OCI-LY3 (cell line): Measurements from ENCODE around the gene C19orf12.

Source experiments
- H2AFZ ChIP-seq: fragments of 200-600, 300-600 bp; shearing (Covaris generic); 2 replicates; pipeline ENCODE4 v1.6.0; 2014; ENCODE audit warnings: antibody characterized with exemption, low read depth, low read length
- H3K27ac ChIP-seq: fragments of 200-600, 300-600 bp; sonication (generic); 2 replicates; pipeline ENCODE4 v1.5.1; 2014; ENCODE audit warnings: mild to moderate bottlenecking, low read length, moderate library complexity, mixed read lengths
- H3K27me3 ChIP-seq: fragments of 200-600, 300-600 bp; sonication (generic); 2 replicates; pipeline ENCODE4 v1.6.1; 2014; ENCODE audit warnings: low read depth, low read length, mixed read lengths
- H3K36me3 ChIP-seq: fragments of 200-600, 300-600 bp; sonication (generic); replicated peaks from 2 replicates; pipeline ENCODE3; 2014; ENCODE audit warnings: low read depth, low read length, mixed read lengths
- H3K4me1 ChIP-seq: fragments of 300-600, 200-600 bp; sonication (generic); 2 replicates; pipeline ENCODE4 v1.6.1; 2014; ENCODE audit warnings: low read length, mixed read lengths
- H3K4me2 ChIP-seq: fragments of 200-600, 300-600 bp; sonication (generic); 2 replicates; pipeline ENCODE4 v1.6.1; 2014; ENCODE audit warnings: low read length, mixed read lengths
- H3K4me3 ChIP-seq: fragments of 300-600, 200-600 bp; sonication (generic); 2 replicates; pipeline ENCODE4 v1.5.1; 2014; ENCODE audit warnings: antibody characterized with exemption, mild to moderate bottlenecking, low read length, moderate library complexity
- H3K79me2 ChIP-seq: fragments of 300-600, 200-600 bp; shearing (Covaris generic); 2 replicates; pipeline ENCODE4 v1.6.1; 2014; ENCODE audit warnings: mild to moderate bottlenecking, low read length, mixed read lengths
- H3K9ac ChIP-seq: fragments of 300-600, 200-600 bp; shearing (Covaris generic); 2 replicates; pipeline ENCODE4 v1.6.0; 2014; ENCODE audit warnings: mild to moderate bottlenecking, low read length, moderate library complexity
- H3K9me3 ChIP-seq: fragments of 200-600, 300-600 bp; shearing (Covaris generic); 2 replicates; pipeline ENCODE4 v1.6.1; 2014; ENCODE audit warnings: low read length, mixed read lengths; ENCODE audit not compliant: insufficient read depth
- H4K20me1 ChIP-seq: fragments of 200-600, 300-600 bp; sonication (generic); 2 replicates; pipeline ENCODE4 v1.6.1; 2016; ENCODE audit warnings: low read length, mixed read lengths; ENCODE audit not compliant: insufficient read depth
- EZH2phosphoT487 ChIP-seq: fragments of 200-600 bp; shearing (Covaris generic); IDR thresholded peaks from 2 replicates; pipeline ENCODE4 v1.6.1; 2018; ENCODE audit warnings: antibody characterized with exemption, mixed run types, low read depth
- TF ChIP-seq, protein P1 (sequence below): fragments of 200-600, 300-600 bp; sonication (generic); IDR thresholded peaks from 2 replicates; pipeline ENCODE4 v1.5.1; 2014; ENCODE audit warnings: antibody characterized with exemption, low read length, low read depth

C19orf12 gene

GRCh38 chr19:29714953-29715700, at the start of gene C19orf12:
Gene C19orf12, minus strand, starts transcription at chr19:29715261. Its CDS starts 6,848 bp downstream, at chr19:29708413.
- Histone ChIP-seq H3K79me2 (peaks cover 53% of the 10 kb centered on the region), H3K9me3 (no peaks in the 10 kb centered on the region), H3K4me1 (peaks cover 11% of the 10 kb centered on the region), H2AFZ (peak within 1 kb of the TSS; percentile 49), H3K27me3 (no peaks in the 10 kb centered on the region), H3K9ac (peak within 1 kb of the TSS; percentile 80), H4K20me1 (peaks cover 4% of the 10 kb centered on the region; the same call in 1 of the 2 replicates), H3K4me2 (peak within 1 kb of the TSS; percentile 86), H3K27ac (peak within 1 kb of the TSS; percentile 47), H3K36me3 (peaks cover 2% of the 10 kb centered on the region), H3K4me3 (peak within 1 kb of the TSS; percentile 79)
- TF ChIP-seq, protein P1, sequence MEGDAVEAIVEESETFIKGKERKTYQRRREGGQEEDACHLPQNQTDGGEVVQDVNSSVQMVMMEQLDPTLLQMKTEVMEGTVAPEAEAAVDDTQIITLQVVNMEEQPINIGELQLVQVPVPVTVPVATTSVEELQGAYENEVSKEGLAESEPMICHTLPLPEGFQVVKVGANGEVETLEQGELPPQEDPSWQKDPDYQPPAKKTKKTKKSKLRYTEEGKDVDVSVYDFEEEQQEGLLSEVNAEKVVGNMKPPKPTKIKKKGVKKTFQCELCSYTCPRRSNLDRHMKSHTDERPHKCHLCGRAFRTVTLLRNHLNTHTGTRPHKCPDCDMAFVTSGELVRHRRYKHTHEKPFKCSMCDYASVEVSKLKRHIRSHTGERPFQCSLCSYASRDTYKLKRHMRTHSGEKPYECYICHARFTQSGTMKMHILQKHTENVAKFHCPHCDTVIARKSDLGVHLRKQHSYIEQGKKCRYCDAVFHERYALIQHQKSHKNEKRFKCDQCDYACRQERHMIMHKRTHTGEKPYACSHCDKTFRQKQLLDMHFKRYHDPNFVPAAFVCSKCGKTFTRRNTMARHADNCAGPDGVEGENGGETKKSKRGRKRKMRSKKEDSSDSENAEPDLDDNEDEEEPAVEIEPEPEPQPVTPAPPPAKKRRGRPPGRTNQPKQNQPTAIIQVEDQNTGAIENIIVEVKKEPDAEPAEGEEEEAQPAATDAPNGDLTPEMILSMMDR: no peak
- TF ChIP-seq EZH2phosphoT487: no peak

DNA sequence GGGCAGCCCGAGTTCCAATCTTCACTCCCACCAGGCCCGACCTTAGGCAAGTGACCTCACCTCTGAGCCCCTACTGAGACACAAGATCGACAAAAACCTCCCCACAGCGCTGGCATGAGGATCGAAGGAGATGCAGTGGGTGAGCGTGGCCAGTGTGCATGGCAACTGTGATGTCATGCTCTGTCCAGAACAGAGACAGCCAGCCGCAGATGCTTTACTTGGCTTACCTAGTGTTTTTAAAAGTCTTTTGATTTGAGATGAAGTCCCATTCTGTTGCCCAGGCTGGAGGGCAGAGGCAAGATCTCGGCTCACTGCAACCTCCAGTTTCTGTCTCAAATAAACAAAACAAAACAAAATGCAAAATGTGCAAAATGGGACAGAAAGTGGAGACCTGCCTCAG, 49.3 kb upstream of the C19orf12 start:
- Histone ChIP-seq H3K4me3 (no peak overlapping the region), H3K27me3 (peaks cover 41% of the 10 kb centered on the region), H2AFZ (no peak overlapping the region), H3K9ac (no peak overlapping the region), H3K36me3 (no peaks in the 10 kb centered on the region), H3K27ac (no peak overlapping the region), H3K4me2 (no peak overlapping the region), H3K79me2 (no peaks in the 10 kb centered on the region), H3K4me1 (peaks cover 7% of the 10 kb centered on the region; the same call in 1 of the 2 replicates), H3K9me3 (no peaks in the 10 kb centered on the region), H4K20me1 (no peaks in the 10 kb centered on the region)
- no peak for TF ChIP-seq EZH2phosphoT487
- TF ChIP-seq, protein P1: no peak

DNA sequence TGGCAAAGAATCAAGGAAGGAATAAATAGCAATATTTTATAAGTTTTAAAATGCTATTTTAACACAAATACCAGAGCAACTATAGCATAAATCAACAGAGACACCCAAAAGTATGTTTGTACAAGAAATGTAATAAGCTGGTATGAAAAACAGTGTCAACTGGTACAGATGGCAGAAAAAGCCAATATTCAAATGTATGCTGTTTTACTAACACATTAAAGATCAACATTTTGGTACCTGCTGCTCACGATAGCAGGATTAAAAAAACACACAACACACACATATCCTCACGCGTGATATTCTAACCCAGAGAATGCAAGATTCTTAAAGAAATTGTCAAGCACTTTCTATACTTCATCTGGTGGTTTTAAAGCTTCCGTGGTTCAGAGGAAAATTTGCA, 48.1 kb upstream of the C19orf12 start:
- H3K4me2 ChIP-seq: no peak overlapping the region
- H3K27ac ChIP-seq: no peak overlapping the region
- TF ChIP-seq, protein P1: no peak
- TF ChIP-seq EZH2phosphoT487: no peak
- no peaks in the 10 kb centered on the region for H3K36me3 ChIP-seq
- H4K20me1 ChIP-seq: no peaks in the 10 kb centered on the region
- H2AFZ ChIP-seq: no peak overlapping the region
- H3K9ac ChIP-seq: no peak overlapping the region
- H3K27me3 ChIP-seq: peaks cover 41% of the 10 kb centered on the region
- H3K4me1 ChIP-seq: peaks cover 7% of the 10 kb centered on the region; the same call in 1 of the 2 replicates
- H3K9me3 ChIP-seq: no peaks in the 10 kb centered on the region
- no peaks in the 10 kb centered on the region for H3K79me2 ChIP-seq
- H3K4me3 ChIP-seq: no peak overlapping the region

GRCh38 chr19:29761575-29762232, 46.6 kb upstream of the C19orf12 start:
- H3K4me3 ChIP-seq: no peak overlapping the region
- no peak overlapping the region for H3K27ac ChIP-seq
- no peak overlapping the region; the same call in 1 of the 2 replicates for H2AFZ ChIP-seq
- no peaks in the 10 kb centered on the region for H3K9me3 ChIP-seq
- peaks cover 34% of the 10 kb centered on the region for H3K27me3 ChIP-seq
- no peaks in the 10 kb centered on the region for H4K20me1 ChIP-seq
- H3K4me1 ChIP-seq: peaks cover 7% of the 10 kb centered on the region; the same call in 1 of the 2 replicates
- no peaks in the 10 kb centered on the region for H3K79me2 ChIP-seq
- no peaks in the 10 kb centered on the region for H3K36me3 ChIP-seq
- no peak overlapping the region for H3K4me2 ChIP-seq
- TF ChIP-seq EZH2phosphoT487: no peak
- TF ChIP-seq, protein P1: no peak
- H3K9ac ChIP-seq: no peak overlapping the region
